Heart right ventricle (tissue), 16 donors: ENCODE measurements around the gene FAHD1. TPM values are rescaled to one million over a fixed set of nuclear protein-coding genes. Genes with fewer than 3 reads are reported as not detected.

Experiments
- ATAC-seq, 8 donors: fragments of 200-7000 bp; cut with Tn5 transposase; one replicate each; pipeline ENCODE4 v1.9.1; 2020; ENCODE audit warnings: mild to moderate bottlenecking in 8 of 8, moderate library complexity in 8 of 8, moderate number of reproducible peaks in 1 of 8
- DNase-seq, 2 donors: peaks; one replicate each; pipeline ENCODE4 v3.0.0-alpha.2; 2020
- H3K27ac ChIP-seq, 10 donors: fragments of 200-600 bp; sonication (generic) in 2 of 10; one replicate each; pipeline versions ENCODE4 v1.5.0 to v1.8.0; 2020 to 2022; ENCODE audit warnings: mild to moderate bottlenecking in 3 of 10
- H3K27me3 ChIP-seq, 7 donors: fragments of 200-600 bp; one replicate each; pipeline ENCODE4 v1.8.0; 2021 to 2022; ENCODE audit warnings: mild to moderate bottlenecking in 2 of 7
- H3K36me3 ChIP-seq, 9 donors: fragments of 200-600 bp; sonication (generic) in 1 of 9; one replicate each; pipeline versions ENCODE4 v1.5.0 to v1.8.0; 2020 to 2022; ENCODE audit warnings: mild to moderate bottlenecking in 2 of 9
- H3K4me1 ChIP-seq, 9 donors: fragments of 200-600 bp; sonication (generic) in 1 of 9; one replicate each; pipeline versions ENCODE4 v1.5.0 to v1.8.0; 2020 to 2022; ENCODE audit warnings: mild to moderate bottlenecking in 4 of 9
- H3K4me3 ChIP-seq, 10 donors: fragments of 200-600 bp; sonication (generic) in 2 of 10; one replicate each; pipeline versions ENCODE4 v1.5.0 to v1.8.0; 2020 to 2022; ENCODE audit warnings: mild to moderate bottlenecking in 7 of 10, moderate library complexity in 2 of 10
- H3K9me3 ChIP-seq, 11 donors: fragments of 200-600 bp in 10 of 11; sonication (generic) in 2 of 11; one replicate each; pipeline versions ENCODE4 v1.5.0 to v1.8.0; 2013 to 2022; ENCODE audit warnings: mild to moderate bottlenecking in 2 of 11, control low read depth in 1 of 11, moderate library complexity in 1 of 11
- WGBS, 2 donors: extraction: QIAGEN DNeasy Blood & Tissue Kit; methylation state at CpG; one replicate each; pipeline ENCODE4 v1.1.7; 2013; ENCODE audit warnings: inconsistent platforms in 1 of 2; 5-methylcytosine and 5-hydroxymethylcytosine counted together
- intact Hi-C, 10 donors: fragments of 100-400 bp; cut with DNase I; formaldehyde crosslinking; loops; one replicate each; pipeline versions ENCODE4 v1.11.1 to v1.14.2; 2022
- long read RNA-seq, 3 donors: library from polyadenylated mRNA; unstranded; transcript quantifications; one replicate each; pipeline ENCODE4 v2.0.0, GENCODE V29; 2020 to 2021
- polyA plus RNA-seq, 2 donors: library from polyadenylated mRNA; stranded (reverse); fragments of 200-250 nt; gene quantifications; one replicate each; pipeline ENCODE4 v1.2.3, GENCODE V29; 2013
- total RNA-seq, 10 donors: library from RNA; stranded (reverse); fragmentation: NEBNext Ultra II Directional in 3 of 10; extraction: Animal tissue kit (Norgen Biotek cat#: 25700) in 3 of 10; gene quantifications; one replicate each; pipeline versions ENCODE4 v1.2.1 to v1.2.4, GENCODE V29; 2021 to 2023
- TF ChIP-seq, protein P1 (sequence below), 9 donors: fragments of 200-600 bp; sonication (generic) in 2 of 9; IDR thresholded peaks; one replicate each; pipeline versions ENCODE4 v1.5.0 to v1.8.0; 2021 to 2022; ENCODE audit warnings: antibody characterized with exemption in 9 of 9, mild to moderate bottlenecking in 5 of 9, moderate library complexity in 1 of 9
- donor health status: Arrhythmogenic right ventricular cardiomyopathy.
- donor health status: ischemic (EF 13 %, LVEDD 7.1; RV severe dilation, severe dysfunction).
- donor health status: healthy with polysubstance abuse.
- donor health status: DM: no; HTN: yes; CAD: no.
- donor health status: DM: no; HTN: no; CAD: no.
- donor health status: ischemic (EF 25% LVEDD 6.9; RV normal size, moderate dysfunction).
- donor health status: ischemic (EF 25% LVEDD 5.7; RV mildly dilated, moderate dysfunction).
- donor health status: healthy.
- donor health status: DM: yes; HTN: yes; CAD: no.
- donor health status: Ischemic cardiomyopathy.
- donor health status: ischemic (EF 35%, LVEDD 5.7; RV mildly dilated, moderate dysfunction).
- donor health status: nonischemic (EF 11% LVEDD 7.7; RV severe dilation, severe dysfunction).
- donor health status: DM: yes; HTN: yes; CAD: no.
- donor health status: PGD.
- donor health status: ischemic (EF 29% LVEDD 5.4; RV normal size, mild dysfunction).
- donor health status: nonischemic (EF 23%, LVEDD 6.1; RV moderate dilation, normal function).

The FAHD1 gene
- total RNA-seq = 10 to 100 TPM; 16.2 to 47.6 (median 28.6) TPM
- 10 to 100 TPM; 31.8 to 32.3 TPM for polyA plus RNA-seq
- long read RNA-seq, donor 1, transcript FAHD1-203 (1 exons, 1,974 nt) = major isoform, 46 of 49 reads
- long read RNA-seq, donor 1, partial matches to known transcripts = 0 of 49 reads
- long read RNA-seq, donor 1, other reads (novel, unspliced or antisense) = 0 of 49 reads
- long read RNA-seq, donor 2, transcript FAHD1-203 (1 exons, 1,974 nt) = major isoform, 66 of 70 reads
- long read RNA-seq, donor 2, partial matches to known transcripts = 0 of 70 reads
- long read RNA-seq, donor 2, other reads (novel, unspliced or antisense) = 1 of 70 reads
- long read RNA-seq, donor 3, transcript FAHD1-203 (1 exons, 1,974 nt) = major isoform, 49 of 51 reads
- long read RNA-seq, donor 3, partial matches to known transcripts = 0 of 51 reads
- long read RNA-seq, donor 3, other reads (novel, unspliced or antisense) = 1 of 51 reads

DNA sequence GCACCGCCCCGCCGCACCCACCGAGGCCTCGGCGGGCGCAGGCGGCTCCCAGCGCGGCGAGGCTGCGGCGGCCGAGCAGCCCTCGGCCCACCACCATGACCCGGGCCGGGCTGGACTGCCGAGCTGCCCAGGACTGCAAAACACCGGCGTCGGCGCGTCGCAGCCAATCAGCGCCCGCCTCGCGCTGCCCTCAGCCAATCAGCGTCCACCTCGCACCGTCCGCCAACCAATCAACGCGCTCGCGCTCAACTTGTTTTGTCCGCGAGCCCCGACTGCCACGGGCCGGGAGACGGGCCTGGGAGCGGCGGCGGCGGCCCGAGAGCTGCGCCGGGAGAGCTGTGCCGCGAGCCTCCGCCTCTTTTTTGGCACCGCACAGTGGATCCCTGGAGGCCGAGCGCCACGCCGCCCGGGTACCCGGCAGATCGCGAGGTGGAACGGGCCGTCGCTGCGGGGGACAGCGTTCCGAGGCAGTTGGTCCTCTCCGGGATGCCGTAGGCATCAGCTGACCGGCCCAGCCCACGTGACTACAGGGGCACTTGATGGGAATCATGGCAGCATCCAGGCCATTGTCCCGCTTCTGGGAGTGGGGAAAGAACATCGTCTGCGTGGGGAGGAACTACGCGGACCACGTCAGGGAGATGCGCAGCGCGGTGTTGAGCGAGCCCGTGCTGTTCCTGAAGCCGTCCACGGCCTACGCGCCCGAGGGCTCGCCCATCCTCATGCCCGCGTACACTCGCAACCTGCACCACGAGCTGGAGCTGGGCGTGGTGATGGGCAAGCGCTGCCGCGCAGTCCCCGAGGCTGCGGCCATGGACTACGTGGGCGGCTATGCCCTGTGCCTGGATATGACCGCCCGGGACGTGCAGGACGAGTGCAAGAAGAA lies at the start of gene FAHD1, which contains the start of gene HAGH:
Gene FAHD1 (plus strand): TSS at position 516 of the 883 bp plus-strand sequence. CDS start 33 bp downstream, at position 549.
Gene HAGH (minus strand): TSS at position 135 of the 883 bp plus-strand sequence. CDS start 38 bp downstream, at position 97.
- peak within 1 kb of the TSS; percentile 68 to 96 (median 83) for H3K4me3 ChIP-seq
- intact Hi-C loops = no loop called here
- H3K9me3 ChIP-seq = no peaks in the 10 kb centered on the region
- DNase-seq = peak; percentile 93 to 94
- peak; percentile 94 to 97 (median 96) for ATAC-seq
- H3K27me3 ChIP-seq = no peaks in the 10 kb centered on the region
- TF ChIP-seq, protein P1, sequence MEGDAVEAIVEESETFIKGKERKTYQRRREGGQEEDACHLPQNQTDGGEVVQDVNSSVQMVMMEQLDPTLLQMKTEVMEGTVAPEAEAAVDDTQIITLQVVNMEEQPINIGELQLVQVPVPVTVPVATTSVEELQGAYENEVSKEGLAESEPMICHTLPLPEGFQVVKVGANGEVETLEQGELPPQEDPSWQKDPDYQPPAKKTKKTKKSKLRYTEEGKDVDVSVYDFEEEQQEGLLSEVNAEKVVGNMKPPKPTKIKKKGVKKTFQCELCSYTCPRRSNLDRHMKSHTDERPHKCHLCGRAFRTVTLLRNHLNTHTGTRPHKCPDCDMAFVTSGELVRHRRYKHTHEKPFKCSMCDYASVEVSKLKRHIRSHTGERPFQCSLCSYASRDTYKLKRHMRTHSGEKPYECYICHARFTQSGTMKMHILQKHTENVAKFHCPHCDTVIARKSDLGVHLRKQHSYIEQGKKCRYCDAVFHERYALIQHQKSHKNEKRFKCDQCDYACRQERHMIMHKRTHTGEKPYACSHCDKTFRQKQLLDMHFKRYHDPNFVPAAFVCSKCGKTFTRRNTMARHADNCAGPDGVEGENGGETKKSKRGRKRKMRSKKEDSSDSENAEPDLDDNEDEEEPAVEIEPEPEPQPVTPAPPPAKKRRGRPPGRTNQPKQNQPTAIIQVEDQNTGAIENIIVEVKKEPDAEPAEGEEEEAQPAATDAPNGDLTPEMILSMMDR (IDR thresholded peaks at IDR 0.05) = no peak
- WGBS, 2 donors = 0 to 1% methylated on average over 89 to 103 of the region's 104 CpGs
- peaks cover 6 to 58% (median 50%) of the 10 kb centered on the region in 9 donors for H3K4me1 ChIP-seq
- H3K27ac ChIP-seq = peak within 1 kb of the TSS; percentile 67 to 90 (median 84)
- H3K36me3 ChIP-seq = peaks cover 0 to 40% (median 1%) of the 10 kb centered on the region in 9 donors

DNA sequence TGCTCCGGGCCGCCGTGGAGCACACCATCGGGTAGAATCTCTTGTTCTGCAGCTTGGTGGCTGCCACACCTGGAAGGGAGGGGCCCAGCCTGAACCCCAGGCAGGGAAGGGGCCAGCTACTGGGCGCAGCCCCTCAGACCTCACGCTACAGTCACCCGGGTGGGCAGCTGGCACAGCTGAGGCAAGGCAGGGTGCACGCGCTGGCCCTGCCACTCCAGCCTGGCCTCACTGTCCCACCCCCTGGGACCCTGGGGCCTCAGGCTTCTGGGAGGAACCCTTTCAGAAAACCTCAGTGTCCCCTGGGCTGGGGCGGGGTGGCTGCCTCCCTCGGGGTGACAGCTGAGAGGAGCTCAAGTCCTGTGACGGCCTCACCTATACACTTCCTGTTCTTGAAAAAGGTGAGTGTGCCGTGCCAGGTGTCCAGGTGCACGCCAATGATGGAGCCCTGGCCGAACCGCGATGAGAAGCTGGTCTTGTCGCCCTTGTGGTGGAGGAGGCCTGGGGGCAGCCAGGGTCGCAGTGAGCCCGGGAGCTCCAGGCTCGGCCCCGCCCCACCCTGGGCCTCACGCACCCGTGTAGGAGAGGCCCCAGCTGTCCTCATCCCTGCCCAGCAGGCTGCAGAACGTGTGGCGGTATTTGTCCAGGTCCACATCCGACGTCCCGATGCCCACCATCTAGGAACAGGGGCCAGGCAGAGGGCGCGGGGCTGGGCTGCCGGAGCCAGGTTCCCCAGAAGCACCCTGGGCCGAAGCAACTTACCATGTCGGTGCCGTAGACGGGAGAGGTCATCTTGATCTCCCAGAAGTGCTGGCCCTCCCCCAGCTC lies 49.4 kb upstream of the FAHD1 start:
- no peak for ATAC-seq
- Histone ChIP-seq H3K36me3 (peaks cover 0 to 63% (median 15%) of the 10 kb centered on the region in 9 donors), H3K4me1 (peaks cover 20 to 48% (median 35%) of the 10 kb centered on the region in 9 donors), H3K27me3 (no peaks in the 10 kb centered on the region), H3K9me3 (no peaks in the 10 kb centered on the region), H3K4me3 (no peak overlapping the region), H3K27ac (no peak overlapping the region)
- 79 to 83% methylated on average over 34 to 36 of the region's 36 CpGs for WGBS, 2 donors
- DNase-seq = peak in 1 of 2 donors; percentile 21
- intact Hi-C loops = loop anchor here in 1 of 10 donors (5.0 kb wide), 1 partner anchor 160 kb away; no protein-coding TSS in a partner anchor
- TF ChIP-seq, protein P1 (IDR thresholded peaks at IDR 0.05) = no peak

DNA sequence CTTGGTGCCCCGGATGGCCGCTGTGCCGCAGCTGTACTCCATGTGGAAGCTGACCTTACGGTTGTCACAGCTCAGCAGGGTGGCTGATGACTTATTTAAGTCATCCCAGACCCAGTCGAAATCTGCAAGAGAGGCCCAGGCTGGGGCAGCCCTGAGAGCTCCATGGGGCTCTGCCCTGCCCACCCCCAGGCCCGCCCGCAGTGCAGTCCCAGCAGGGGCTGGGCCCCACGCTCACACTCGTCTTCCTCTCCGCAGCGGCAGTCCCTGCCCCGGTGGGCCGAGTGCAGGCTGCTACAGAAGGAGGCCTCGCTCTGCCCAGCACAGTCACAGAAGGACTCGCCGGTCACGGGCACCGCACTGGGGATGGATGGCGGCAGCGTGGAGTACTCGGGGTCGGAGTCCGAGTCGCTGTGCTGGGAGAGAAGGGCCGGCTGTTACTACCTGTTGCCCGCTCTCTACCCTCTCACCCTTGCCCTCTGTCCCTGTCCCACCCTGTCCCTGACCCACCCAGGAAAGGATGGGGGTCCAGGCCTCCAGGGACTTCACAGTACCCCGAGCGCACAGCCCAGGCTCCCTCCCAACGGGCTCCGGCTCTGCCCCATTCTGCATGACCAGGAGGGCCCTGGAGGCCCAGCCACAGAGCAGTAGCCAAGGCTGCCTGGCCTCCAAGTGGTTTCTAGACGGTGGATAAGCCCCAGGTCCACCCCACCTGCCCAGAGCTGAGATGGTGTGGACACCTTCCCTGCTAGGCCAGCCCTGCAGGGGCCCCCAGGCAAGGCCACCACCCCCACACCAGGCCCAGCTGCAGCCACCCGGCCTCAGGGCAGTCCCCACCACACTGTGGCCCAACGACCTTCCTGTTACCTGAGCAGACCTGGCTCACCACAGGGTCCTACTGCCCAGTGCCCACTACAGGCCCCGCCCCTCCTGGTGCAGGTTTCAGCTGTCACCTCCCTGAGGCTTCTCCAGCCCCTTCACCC lies 48.5 kb upstream of the FAHD1 start:
- ATAC-seq = no peak
- H3K27me3 ChIP-seq = no peaks in the 10 kb centered on the region
- intact Hi-C loops = loop anchor here in 1 of 10 donors (5.0 kb wide), 1 partner anchor 159 kb away; no protein-coding TSS in a partner anchor
- peak overlapping the region in 1 of 10 donors; percentile 7 for H3K27ac ChIP-seq
- WGBS, 2 donors = 84 to 86% methylated on average over 34 of the region's 34 CpGs
- H3K4me3 ChIP-seq = no peak overlapping the region
- TF ChIP-seq, protein P1 (IDR thresholded peaks at IDR 0.05) = no peak
- peak in 1 of 2 donors; percentile 13 for DNase-seq
- H3K4me1 ChIP-seq = peaks cover 20 to 50% (median 38%) of the 10 kb centered on the region in 9 donors
- H3K36me3 ChIP-seq = peaks cover 0 to 63% (median 15%) of the 10 kb centered on the region in 9 donors
- no peaks in the 10 kb centered on the region for H3K9me3 ChIP-seq
